Measurements from ENCODE around the gene VIPR2. TPM values are rescaled to one million over a fixed set of nuclear protein-coding genes. Genes with fewer than 3 reads are reported as not detected.

The VIPR2 gene
- total RNA-seq, 2 donors from 2014 or later = 10.9 to 18.2 TPM

GRCh38 chr7:159108491-159108890 is 36.2 kb downstream of the VIPR2 start:
- Histone ChIP-seq H3K27me3 (no peaks in the 10 kb centered on the region), H3K4me3 (no peak overlapping the region), H3K4me1 (peaks cover 55% of the 10 kb centered on the region), H3K36me3 (replicated peaks in 1 of 2; ENCODE audit: insufficient read depth in 1 of 2, low read depth in 2 of 2) (no peaks in the 10 kb centered on the region), H3K9me3 (no peaks in the 10 kb centered on the region), H3K27ac (peak overlapping the region in 1 of 4 donors; percentile 39)
- WGBS, 2 donors = 85 to 91% methylated on average over 2 of the region's 2 CpGs
- no peak for TF ChIP-seq POLR2A (IDR thresholded peaks at IDR 0.05)
- TF ChIP-seq CTCF (IDR thresholded peaks at IDR 0.05) = no peak
- intact Hi-C loops (cut with DNase I) = no loop called here
- ATAC-seq (no peak), DNase-seq (no peak)

GRCh38 chr7:159107161-159107892 is 37.3 kb downstream of the VIPR2 start:
- intact Hi-C loops (cut with DNase I) = no loop called here
- Histone ChIP-seq H3K27me3 (no peaks in the 10 kb centered on the region), H3K4me3 (no peak overlapping the region), H3K27ac (no peak overlapping the region), H3K36me3 (replicated peaks in 1 of 2; ENCODE audit: insufficient read depth in 1 of 2, low read depth in 2 of 2) (peaks cover 0 to 1% of the 10 kb centered on the region in 2 donors), H3K9me3 (no peaks in the 10 kb centered on the region), H3K4me1 (peaks cover 44% of the 10 kb centered on the region)
- WGBS, 2 donors = 73 to 79% methylated on average over 6 to 11 of the region's 13 CpGs
- DNase-seq (no peak), ATAC-seq (no peak)
- TF ChIP-seq POLR2A (IDR thresholded peaks at IDR 0.05) (no peak), CTCF (IDR thresholded peaks at IDR 0.05) (no peak)

GRCh38 chr7:159105832-159106811 is 38.5 kb downstream of the VIPR2 start:
- Histone ChIP-seq H3K4me1 (peaks cover 41% of the 10 kb centered on the region), H3K27ac (no peak overlapping the region), H3K27me3 (no peaks in the 10 kb centered on the region), H3K4me3 (no peak overlapping the region), H3K9me3 (no peaks in the 10 kb centered on the region), H3K36me3 (replicated peaks in 1 of 2; ENCODE audit: insufficient read depth in 1 of 2, low read depth in 2 of 2) (peaks cover 0 to 1% of the 10 kb centered on the region in 2 donors)
- intact Hi-C loops (cut with DNase I) = no loop called here
- TF ChIP-seq CTCF (IDR thresholded peaks at IDR 0.05) (no peak), POLR2A (IDR thresholded peaks at IDR 0.05) (no peak)
- DNase-seq = peak in 1 of 4 donors; percentile 20
- ATAC-seq = no peak
- 73 to 79% methylated on average over 10 to 13 of the region's 13 CpGs for WGBS, 2 donors

DNA sequence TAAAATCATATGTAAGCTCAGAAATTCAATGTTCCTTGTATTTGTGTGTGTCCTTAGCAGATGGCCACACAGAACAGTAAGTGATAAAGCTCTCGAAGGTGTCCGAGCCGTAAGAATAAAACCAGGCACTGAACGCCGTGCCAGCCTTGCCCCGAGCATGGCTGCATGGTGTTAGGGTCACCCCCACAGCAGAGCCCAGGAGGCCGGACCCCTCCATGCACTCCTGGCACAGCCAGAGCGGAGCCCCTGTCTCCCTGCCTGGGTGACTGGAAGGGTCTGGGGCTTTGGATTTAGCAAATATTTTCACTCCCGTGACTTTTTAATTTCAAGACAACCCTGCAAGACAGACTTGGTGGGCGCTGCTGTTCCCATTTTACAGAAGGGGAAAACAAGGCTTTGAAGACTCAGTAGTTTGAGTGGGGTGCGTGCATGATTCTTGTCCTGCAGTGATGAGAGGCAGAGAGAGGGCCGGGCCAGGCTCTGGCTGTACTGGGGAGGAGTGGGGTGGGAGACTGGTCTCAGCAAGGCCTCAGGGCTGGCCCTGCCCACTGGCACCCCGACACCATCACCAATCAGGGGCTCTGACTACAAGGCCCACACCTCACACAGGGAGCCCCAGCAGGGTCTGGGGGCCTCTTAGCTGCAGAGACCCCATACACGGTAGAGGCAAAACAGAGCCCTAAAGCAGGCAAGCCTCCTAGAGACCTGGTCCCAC is 39.4 kb downstream of the VIPR2 start:
- no peak overlapping the region for H3K4me3 ChIP-seq
- peaks cover 40% of the 10 kb centered on the region for H3K4me1 ChIP-seq
- WGBS, 2 donors = 93 to 95% methylated on average over 14 of the region's 14 CpGs
- no peaks in the 10 kb centered on the region for H3K27me3 ChIP-seq
- DNase-seq (peak in 2 of 4 donors; percentile 9 to 12), ATAC-seq (no peak)
- peak overlapping the region in 2 of 4 donors; percentile 34 to 57 for H3K27ac ChIP-seq
- no peak for TF ChIP-seq POLR2A (IDR thresholded peaks at IDR 0.05)
- TF ChIP-seq CTCF (IDR thresholded peaks at IDR 0.05) = no peak
- intact Hi-C loops (cut with DNase I) = no loop called here
- no peaks in the 10 kb centered on the region for H3K9me3 ChIP-seq
- peaks cover 0 to 1% of the 10 kb centered on the region in 2 donors for H3K36me3 ChIP-seq (replicated peaks in 1 of 2; ENCODE audit: insufficient read depth in 1 of 2, low read depth in 2 of 2)
